ENCODE results near the gene APBA2. TPM values are rescaled to one million over a fixed set of nuclear protein-coding genes. Genes with fewer than 3 reads are reported as not detected.

APBA2 gene
- total RNA-seq, 2 experiments from 2014 or later, result 16.2 to 17.2 TPM

GRCh38 chr15:28986108-28986507 lies 100.3 kb downstream of the APBA2 start:
- POLR2A ChIA-PET, result no interaction called here
- CTCF ChIA-PET, result interaction anchor here (1.8 kb wide), 1 partner anchor 10 kb away, joined by 4 read pairs; no protein-coding TSS in a partner anchor

- POLR2A ChIA-PET, result no interaction called here
- CTCF ChIA-PET, result interaction anchor here (1.8 kb wide), 1 partner anchor 11 kb away, joined by 4 read pairs; no protein-coding TSS in a partner anchor
These were observed 101.0 kb downstream of the APBA2 start for GRCh38 chr15:28986726-28987125.

- POLR2A ChIA-PET, result no interaction called here
- CTCF ChIA-PET, result interaction anchor here (1.8 kb wide), 1 partner anchor 12 kb away, joined by 4 read pairs; no protein-coding TSS in a partner anchor
These were observed 101.6 kb downstream of the APBA2 start for GRCh38 chr15:28987337-28987736.

GRCh38 chr15:28989239-28989830 lies 103.6 kb downstream of the APBA2 start:
- ChIA-PET POLR2A (no interaction called here), CTCF (interaction anchor here (1.0 to 2.7 kb wide), 7 partner anchors 8 to 101 kb away, joined by 3 to 8 read pairs (median 3); no protein-coding TSS in a partner anchor)

GRCh38 chr15:28989896-28990295 lies 104.1 kb downstream of the APBA2 start:
- ChIA-PET POLR2A (interaction anchor here (0.7 kb wide), 1 partner anchor 49 kb away, joined by 6 read pairs; no protein-coding TSS in a partner anchor), CTCF (interaction anchor here (1.2 to 2.7 kb wide), 2 partner anchors 61 to 100 kb away, joined by 3 to 8 read pairs; no protein-coding TSS in a partner anchor)

GRCh38 chr15:28990390-28990789 lies 104.6 kb downstream of the APBA2 start:
- CTCF ChIA-PET, result interaction anchor here (1.2 to 2.7 kb wide), 2 partner anchors 61 to 100 kb away, joined by 3 to 8 read pairs; no protein-coding TSS in a partner anchor
- POLR2A ChIA-PET, result interaction anchor here (0.7 kb wide), 1 partner anchor 49 kb away, joined by 6 read pairs; no protein-coding TSS in a partner anchor

- ChIA-PET POLR2A (interaction anchor here (1.1 kb wide), 1 partner anchor 72 kb away, joined by 4 read pairs; no protein-coding TSS in a partner anchor), CTCF (interaction anchor here (2.7 kb wide), 1 partner anchor 99 kb away, joined by 8 read pairs; no protein-coding TSS in a partner anchor)
These were observed 105.7 kb downstream of the APBA2 start for GRCh38 chr15:28991236-28992171.

GRCh38 chr15:28992336-28992864 lies 106.6 kb downstream of the APBA2 start:
- POLR2A ChIA-PET, result no interaction called here
- CTCF ChIA-PET, result no interaction called here

- ChIA-PET CTCF (no interaction called here), POLR2A (no interaction called here)
These were observed 107.4 kb downstream of the APBA2 start for GRCh38 chr15:28993051-28993719.

GRCh38 chr15:28993720-28994053 lies 107.9 kb downstream of the APBA2 start:
- POLR2A ChIA-PET, result no interaction called here
- CTCF ChIA-PET, result no interaction called here

- POLR2A ChIA-PET, result no interaction called here
These were observed 108.5 kb downstream of the APBA2 start for GRCh38 chr15:28994142-28994830.

GRCh38 chr15:28994831-28995596 lies 109.2 kb downstream of the APBA2 start:
- CTCF ChIA-PET, result interaction anchor here (1.3 kb wide), 1 partner anchor 95 kb away, joined by 3 read pairs; no protein-coding TSS in a partner anchor

More at GRCh38 chr15:28994142-28994830, 108.5 kb downstream of the APBA2 start:
- CTCF ChIA-PET, result no interaction called here

GRCh38 chr15:28995705-28996104 lies 109.9 kb downstream of the APBA2 start:
- POLR2A ChIA-PET, result no interaction called here
- CTCF ChIA-PET, result interaction anchor here (1.3 kb wide), 1 partner anchor 95 kb away, joined by 3 read pairs; no protein-coding TSS in a partner anchor

More at GRCh38 chr15:28994831-28995596, 109.2 kb downstream of the APBA2 start:
- POLR2A ChIA-PET, result no interaction called here

- CTCF ChIA-PET, result no interaction called here
- POLR2A ChIA-PET, result no interaction called here
These were observed 110.5 kb downstream of the APBA2 start for GRCh38 chr15:28996289-28996688.

GRCh38 chr15:28996953-28997352 lies 111.2 kb downstream of the APBA2 start:
- POLR2A ChIA-PET, result no interaction called here
- CTCF ChIA-PET, result no interaction called here

GRCh38 chr15:28997791-28998190 lies 112.0 kb downstream of the APBA2 start:
- ChIA-PET CTCF (interaction anchor here (1.1 kb wide), 1 partner anchor 9 kb away, joined by 3 read pairs; no protein-coding TSS in a partner anchor), POLR2A (no interaction called here)

GRCh38 chr15:28998511-28998910 lies 112.7 kb downstream of the APBA2 start:
- ChIA-PET POLR2A (no interaction called here), CTCF (interaction anchor here (1.1 kb wide), 1 partner anchor 10 kb away, joined by 3 read pairs; no protein-coding TSS in a partner anchor)
